Stimulated activated CD8-positive, alpha-beta memory T cell treated with anti-CD3 and anti-CD28 coated beads, Interleukin-15, amount 100 ng/mL, for 4 hours (primary cell): ENCODE results near the gene EEF1AKMT2.
"Not testable (repeated sequence)": the region's sequence is repeated elsewhere in the genome, so short reads cannot be mapped to it uniquely, and the experiment has no call there.

Experiments used
- DNase-seq, 2 donors: peaks; one replicate each; pipeline ENCODE4 v3.0.0-alpha.2; 2020; ENCODE audit warnings: low read depth in 2 of 2

EEF1AKMT2 gene

GRCh38 chr10:124791547-124792348, at the start of gene EEF1AKMT2:
EEF1AKMT2 (minus strand) TSS chr10:124791887; CDS start chr10:124791833, 54 bp downstream.
- peak; percentile 61 to 71 for DNase-seq

- no peak for DNase-seq
Observed at GRCh38 chr10:124837687-124838086, 46.0 kb upstream of the EEF1AKMT2 start.

DNA sequence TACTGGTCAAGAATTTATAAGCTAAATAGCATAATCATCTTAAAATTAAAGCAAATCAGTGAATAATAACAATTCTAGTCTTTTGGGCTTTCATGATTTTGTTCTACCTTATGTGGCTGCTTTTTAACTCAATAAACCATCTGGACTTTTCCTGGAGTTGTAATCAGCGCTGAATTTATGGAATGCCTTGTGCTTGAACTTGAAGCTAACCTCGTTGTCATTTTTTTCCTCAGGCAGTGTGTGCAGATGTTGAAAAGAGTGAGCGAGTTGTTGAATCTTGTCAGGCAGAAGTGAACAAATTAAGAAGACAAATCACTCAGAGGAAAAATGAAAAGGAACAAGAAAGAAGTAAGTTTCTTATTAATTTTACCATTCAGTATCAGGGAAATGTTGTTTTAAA, 39.4 kb upstream of the EEF1AKMT2 start:
- no peak for DNase-seq

GRCh38 chr10:124830445-124830844, 38.8 kb upstream of the EEF1AKMT2 start:
- DNase-seq, result no peak

DNA sequence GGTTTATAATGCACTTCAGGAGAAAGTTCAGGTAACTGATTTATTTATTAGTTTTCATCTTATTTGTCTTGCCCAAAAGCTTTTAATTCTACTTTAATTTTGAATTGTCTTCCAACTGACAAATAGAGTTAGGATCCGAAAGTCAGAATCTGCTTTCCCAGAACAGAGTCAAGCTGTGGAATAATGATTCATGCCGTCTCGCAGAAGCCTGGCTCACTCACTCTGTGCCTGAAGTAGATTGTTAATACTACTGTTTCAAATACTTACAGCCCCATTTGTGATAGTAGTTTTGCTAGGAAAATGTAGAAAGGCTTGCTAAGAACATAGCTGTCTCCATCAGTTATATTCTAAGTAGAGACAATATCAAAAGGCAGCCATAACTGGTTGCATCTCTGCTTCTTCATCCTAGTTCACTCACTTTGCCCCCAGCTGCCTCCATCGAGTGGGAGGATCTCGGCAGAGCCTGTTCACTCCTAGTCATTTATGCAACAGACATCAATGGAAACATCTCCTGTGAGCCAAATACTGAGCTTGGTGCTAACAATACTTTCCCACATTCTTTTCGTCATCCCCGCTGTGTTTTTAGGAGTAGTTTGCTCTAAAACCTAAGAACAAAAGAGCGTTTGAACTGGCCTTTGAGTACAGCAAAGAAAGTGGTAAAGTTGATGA, 37.9 kb upstream of the EEF1AKMT2 start:
- no peak for DNase-seq

DNA sequence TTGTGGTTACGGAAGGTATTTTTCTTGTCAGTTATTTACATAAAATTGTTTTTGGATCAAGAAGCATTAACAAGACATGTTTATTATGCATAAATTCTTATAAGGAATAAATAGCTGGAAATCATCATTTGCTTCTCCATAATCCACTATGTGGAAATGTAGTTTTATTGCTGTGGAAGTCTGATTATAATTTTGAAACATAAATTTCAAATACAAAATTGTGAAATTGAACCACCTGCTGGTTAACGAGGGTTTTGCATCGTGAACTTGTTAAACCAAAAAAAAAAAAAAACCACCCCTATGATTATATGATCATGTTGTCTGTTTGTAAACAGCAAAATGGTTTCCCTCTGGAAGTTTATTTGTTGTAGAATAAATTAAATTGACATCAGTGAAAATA, 35.8 kb upstream of the EEF1AKMT2 start:
- DNase-seq, result no peak

- DNase-seq, result no peak
Observed at GRCh38 chr10:124826262-124826661, 34.6 kb upstream of the EEF1AKMT2 start.

GRCh38 chr10:124825702-124826101, 34.0 kb upstream of the EEF1AKMT2 start:
- no peak for DNase-seq

DNA sequence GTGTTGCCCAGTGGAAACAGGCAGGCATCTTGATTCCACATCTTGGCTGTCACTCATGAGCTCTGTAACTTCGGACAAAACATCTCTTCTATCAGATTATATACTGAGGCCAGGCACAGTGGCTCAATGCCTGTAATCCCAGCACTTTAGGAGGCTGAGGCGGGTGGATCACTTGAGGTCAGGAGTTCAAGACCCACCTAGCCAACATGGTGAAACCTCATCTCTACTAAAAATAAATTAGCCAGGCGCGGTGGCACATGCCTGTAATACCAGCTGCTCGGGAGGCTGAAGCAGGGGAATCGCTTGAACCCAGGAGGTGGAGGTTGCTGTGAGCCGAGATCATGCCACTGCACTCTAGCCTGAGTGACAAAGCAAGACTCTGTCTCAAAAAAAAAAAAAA, 33.2 kb upstream of the EEF1AKMT2 start:
- DNase-seq, result not testable (repeated sequence)

GRCh38 chr10:124824507-124824906, 32.8 kb upstream of the EEF1AKMT2 start:
- no peak for DNase-seq

- no peak for DNase-seq
Observed at GRCh38 chr10:124821520-124821919, 29.8 kb upstream of the EEF1AKMT2 start.

GRCh38 chr10:124820121-124820520, 28.4 kb upstream of the EEF1AKMT2 start:
- no peak for DNase-seq

DNA sequence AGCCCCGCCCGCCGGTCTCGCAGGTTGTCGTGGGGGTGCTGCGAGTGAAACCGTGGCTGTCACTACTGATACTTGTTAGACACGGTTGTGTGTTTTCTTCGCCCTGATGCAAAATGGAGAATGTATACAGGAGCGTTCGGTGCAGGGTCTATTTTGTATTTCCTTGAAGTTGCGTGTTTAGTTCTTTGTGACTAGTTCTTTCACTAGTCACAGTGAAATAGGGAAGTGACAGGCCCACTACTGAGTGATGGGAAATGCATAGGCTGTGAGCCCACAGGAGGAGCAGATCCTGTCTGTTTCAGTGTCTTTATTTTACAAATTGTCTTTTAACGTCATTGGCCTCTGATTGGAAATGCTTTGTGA, 10.6 kb upstream of the EEF1AKMT2 start:
- DNase-seq, result no peak

DNA sequence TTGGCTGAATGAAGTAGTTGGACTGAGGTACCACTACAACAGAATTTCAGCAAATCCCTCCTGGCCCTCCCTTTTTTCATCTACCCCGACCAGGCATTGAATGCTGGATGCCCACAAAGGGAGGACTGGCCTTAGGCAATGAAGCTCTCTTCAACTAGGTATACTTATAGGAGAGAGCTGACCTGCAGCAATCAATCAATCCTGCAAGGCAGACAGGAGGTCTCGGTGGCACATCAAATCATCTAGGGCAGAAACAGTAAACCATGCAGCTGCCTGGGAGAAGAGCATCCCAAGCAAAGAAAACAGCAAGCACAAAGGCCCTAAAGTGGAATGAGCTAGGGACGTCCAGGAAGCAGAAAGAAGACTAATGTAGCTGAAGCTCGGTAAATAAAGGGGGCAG, 7.5 kb upstream of the EEF1AKMT2 start:
- DNase-seq, result no peak

GRCh38 chr10:124798781-124799180, 7.1 kb upstream of the EEF1AKMT2 start:
- no peak for DNase-seq

GRCh38 chr10:124798364-124798763, 6.7 kb upstream of the EEF1AKMT2 start:
- no peak for DNase-seq

DNA sequence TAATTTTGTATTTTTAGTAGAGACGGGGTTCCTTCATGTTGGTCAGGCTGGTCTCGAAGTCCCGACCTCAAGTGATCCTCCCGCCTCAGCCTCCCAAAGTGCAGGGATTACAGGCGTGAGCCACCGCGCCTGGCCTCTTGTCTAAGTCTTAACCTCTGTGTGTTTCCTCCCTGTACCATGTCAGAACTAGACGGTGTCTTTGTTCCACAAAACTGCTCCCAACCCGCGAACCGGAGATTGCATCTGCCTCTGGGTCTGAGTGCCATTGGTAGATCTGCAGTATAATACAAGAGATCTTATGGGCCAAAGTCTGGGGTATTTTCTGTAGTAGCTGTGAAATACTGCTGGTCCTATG, 1.3 kb upstream of the EEF1AKMT2 start:
- no peak for DNase-seq

DNA sequence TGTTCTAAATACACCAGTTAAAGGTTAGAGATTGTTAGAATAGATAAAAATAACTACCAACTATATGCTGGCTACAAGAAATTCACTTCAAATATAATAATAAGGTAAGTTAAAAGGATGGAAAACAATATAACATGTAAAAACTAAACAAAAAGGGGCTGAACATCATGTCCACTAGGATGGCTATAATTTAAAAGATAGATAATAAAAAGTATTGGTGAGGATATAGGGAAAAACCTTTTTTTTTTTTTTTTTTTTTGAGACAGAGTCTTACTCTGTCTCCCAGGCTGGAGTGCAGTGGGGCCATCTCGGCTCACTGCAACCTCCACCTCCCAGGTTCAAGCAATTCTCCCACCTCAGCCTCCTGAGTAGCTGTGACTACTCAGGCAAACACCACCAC, 8.8 kb downstream of the EEF1AKMT2 start:
- not testable (repeated sequence) for DNase-seq

- DNase-seq, result no peak
Observed at GRCh38 chr10:124768791-124769190, 22.9 kb downstream of the EEF1AKMT2 start.

DNA sequence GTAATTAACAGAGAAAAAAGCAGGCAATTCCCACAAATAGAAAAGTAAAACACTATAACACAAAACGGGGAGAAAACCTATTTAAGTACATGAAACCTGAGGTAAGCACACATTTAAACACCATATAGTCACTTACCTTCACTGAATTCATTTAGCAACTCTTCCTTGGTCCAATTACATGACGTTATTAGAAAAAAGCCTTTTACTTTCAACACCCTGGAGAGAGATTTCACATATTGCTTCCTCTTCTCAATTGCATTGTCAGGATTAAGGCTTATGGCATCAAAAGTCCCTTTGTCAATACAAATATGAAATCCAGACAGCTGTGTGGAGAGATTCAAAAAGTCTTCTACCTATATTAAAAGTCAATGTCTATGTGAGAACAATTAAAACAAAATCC, 26.4 kb downstream of the EEF1AKMT2 start:
- DNase-seq, result no peak

DNA sequence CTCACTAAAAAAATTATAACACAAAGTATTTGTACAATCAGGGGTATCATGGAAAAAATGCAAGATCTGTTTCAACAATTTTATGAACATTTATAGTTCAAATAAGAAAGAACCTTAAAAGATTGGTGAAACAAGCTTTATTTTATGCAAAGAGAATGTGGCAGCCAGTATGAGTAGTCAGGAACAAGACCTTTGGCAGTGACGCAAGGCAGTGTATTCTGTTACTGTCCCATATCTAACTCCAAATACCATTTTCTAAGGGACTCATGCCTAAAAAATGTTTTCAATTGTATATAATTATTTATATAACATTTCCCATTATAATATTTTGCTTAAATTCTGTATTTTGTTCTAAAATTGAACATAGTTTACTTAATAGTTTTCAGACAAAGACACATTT, 28.4 kb downstream of the EEF1AKMT2 start:
- no peak for DNase-seq

DNA sequence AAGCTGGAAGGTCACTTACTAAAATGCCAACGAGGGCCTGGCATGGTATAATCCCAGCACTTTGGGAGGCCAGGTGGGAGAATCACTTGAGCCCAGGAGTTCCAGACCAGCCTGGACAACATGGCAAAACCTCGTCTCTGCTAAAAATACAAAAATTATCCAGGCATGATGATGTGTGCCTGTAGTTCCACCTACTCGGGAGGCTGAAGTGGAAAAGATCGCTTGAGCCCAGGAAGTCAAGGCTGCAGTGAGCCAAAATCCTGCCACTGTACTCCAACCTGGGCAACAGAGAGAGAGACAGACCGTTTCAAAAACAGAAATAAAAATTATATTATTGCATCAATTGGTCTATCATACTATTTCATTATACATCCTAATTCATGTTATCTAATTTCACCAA, 29.4 kb downstream of the EEF1AKMT2 start:
- no peak for DNase-seq

- no peak for DNase-seq
Observed at GRCh38 chr10:124756156-124756903, 35.4 kb downstream of the EEF1AKMT2 start.
